Small intestine (tissue), 7 donors: ENCODE results near the gene SPATA18. TPM values are rescaled to one million over a fixed set of nuclear protein-coding genes. Genes with fewer than 3 reads are reported as not detected.
"Not testable (repeated sequence)": the region's sequence is repeated elsewhere in the genome, so short reads cannot be mapped to it uniquely, and the experiment has no call there.

Experiments used
- DNase-seq, 2 donors: peaks; one replicate each; pipeline versions ENCODE4 v3.0.0 to v3.0.0-alpha.2; 2013
- FAIRE-seq: peaks from 2 replicates; lab custom pipeline; 2012; peaks lifted over from hg19 to GRCh38; lab: Jason Lieb, UNC
- H3K27ac ChIP-seq, 3 donors: one replicate each; pipeline ENCODE4 v1.5.1; 2013; ENCODE audit warnings: low read length in 2 of 3, mild to moderate bottlenecking in 2 of 3, control low read depth in 1 of 3, inconsistent platforms in 1 of 3, low read depth in 1 of 3, moderate library complexity in 1 of 3
- H3K27me3 ChIP-seq, 3 donors: one replicate each; pipeline ENCODE4 v1.6.1; 2013; ENCODE audit warnings: low read length in 3 of 3, inconsistent platforms in 1 of 3; ENCODE audit not compliant: control insufficient read depth in 3 of 3, insufficient read depth in 3 of 3
- H3K36me3 ChIP-seq, 3 donors: one replicate each; pipeline ENCODE4 v1.6.1; 2013; ENCODE audit warnings: low read length in 3 of 3, inconsistent platforms in 1 of 3, low read depth in 1 of 3, mild to moderate bottlenecking in 1 of 3, moderate library complexity in 1 of 3; ENCODE audit not compliant: control insufficient read depth in 3 of 3, insufficient read depth in 2 of 3
- H3K4me1 ChIP-seq, 3 donors: one replicate each; pipeline ENCODE4 v1.6.1; 2013; ENCODE audit warnings: low read length in 2 of 3, inconsistent platforms in 1 of 3, low read depth in 1 of 3, mild to moderate bottlenecking in 1 of 3, moderate library complexity in 1 of 3; ENCODE audit not compliant: control insufficient read depth in 3 of 3, insufficient read depth in 2 of 3
- H3K4me3 ChIP-seq, 3 donors: one replicate each; pipeline ENCODE4 v1.5.1; 2013; ENCODE audit warnings: low read length in 3 of 3, control low read depth in 1 of 3, inconsistent platforms in 1 of 3, low read depth in 1 of 3, mild to moderate bottlenecking in 1 of 3, moderate library complexity in 1 of 3
- H3K9me3 ChIP-seq, 2 donors: one replicate each; pipeline ENCODE4 v1.6.1; 2013; ENCODE audit warnings: low read depth in 1 of 2, low read length in 1 of 2; ENCODE audit not compliant: control insufficient read depth in 2 of 2, insufficient read depth in 1 of 2
- whole genome bisulfite sequencing, 3 donors: extraction: QIAGEN DNeasy Blood & Tissue Kit; methylation state at CpG; one replicate each; pipeline ENCODE4 v1.1.7; 2013; 5-methylcytosine and 5-hydroxymethylcytosine counted together
- polyA plus RNA-seq, 4 donors: library from polyadenylated mRNA; stranded (reverse) in 3 of 4; unstranded in 1 of 4; fragments of 200-250 nt in 3 of 4; fragments of 120-200 nt in 1 of 4; gene quantifications; one replicate each; pipeline versions ENCODE4 v1.2.1 to v1.2.3, GENCODE V29; 2013
- donor health status: healthy with polysubstance abuse.
- donor health status: control.
- donor health status: control.
- donor health status: Bipolar disorder and iron deficiency.
- donor health status: healthy.

The SPATA18 gene
- polyA plus RNA-seq, 4 donors: 0.81 to 3.2 (median 1.2) TPM

DNA sequence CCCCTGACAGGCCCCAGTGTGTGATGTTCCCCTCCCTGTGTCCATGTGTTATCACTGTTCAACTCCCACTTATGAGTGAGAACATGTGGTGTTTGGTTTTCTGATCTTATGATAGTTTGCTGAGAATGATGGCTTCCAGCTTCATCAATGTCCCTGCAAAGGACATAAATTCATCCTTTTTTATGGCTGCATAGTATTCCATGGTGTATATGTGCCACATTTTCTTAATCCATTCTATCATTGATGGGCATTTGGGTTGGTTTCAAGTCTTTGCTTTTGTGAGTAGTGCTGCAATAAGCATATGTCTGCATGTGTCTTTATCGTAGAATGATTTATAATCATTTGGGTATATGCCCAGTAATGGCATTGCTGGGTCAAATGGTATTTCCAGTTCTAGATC, 35.3 kb downstream of the SPATA18 start:
- FAIRE-seq, H3K27me3 ChIP-seq, H3K27ac ChIP-seq, DNase-seq, H3K9me3 ChIP-seq, H3K4me3 ChIP-seq, H3K4me1 ChIP-seq, H3K36me3 ChIP-seq: not testable (repeated sequence)
- WGBS, 3 donors: 89 to 96% (median 93%) methylated on average over 1 of the region's 1 CpG

DNA sequence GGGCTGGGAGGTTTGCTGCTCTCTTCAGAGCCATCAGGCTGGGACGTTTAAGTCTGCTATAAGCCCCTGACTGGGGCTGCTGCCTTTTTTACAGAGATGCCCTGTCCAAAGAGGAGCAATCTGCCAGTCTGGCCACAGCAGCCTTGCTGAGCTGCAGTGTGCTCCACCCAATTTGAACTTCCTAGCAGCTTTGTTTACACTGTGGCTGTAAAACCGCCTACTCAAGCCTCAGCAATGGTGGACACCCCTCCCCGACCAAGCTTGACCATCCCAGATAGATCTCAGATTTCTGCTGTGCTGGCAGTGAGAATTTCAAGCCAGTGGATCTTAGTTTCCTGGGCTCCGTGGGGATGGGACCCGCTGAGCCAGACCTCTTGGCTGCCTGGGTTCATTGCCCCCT, 40.7 kb downstream of the SPATA18 start:
- no peak for DNase-seq
- Histone ChIP-seq H3K27ac (no peak overlapping the region), H3K4me3 (no peak overlapping the region), H3K4me1 (no peaks in the 10 kb centered on the region), H3K9me3 (no peaks in the 10 kb centered on the region), H3K27me3 (no peaks in the 10 kb centered on the region), H3K36me3 (no peaks in the 10 kb centered on the region)
- no peak for FAIRE-seq
- WGBS, 3 donors: 56 to 70% (median 65%) methylated on average over 5 of the region's 5 CpGs

DNA sequence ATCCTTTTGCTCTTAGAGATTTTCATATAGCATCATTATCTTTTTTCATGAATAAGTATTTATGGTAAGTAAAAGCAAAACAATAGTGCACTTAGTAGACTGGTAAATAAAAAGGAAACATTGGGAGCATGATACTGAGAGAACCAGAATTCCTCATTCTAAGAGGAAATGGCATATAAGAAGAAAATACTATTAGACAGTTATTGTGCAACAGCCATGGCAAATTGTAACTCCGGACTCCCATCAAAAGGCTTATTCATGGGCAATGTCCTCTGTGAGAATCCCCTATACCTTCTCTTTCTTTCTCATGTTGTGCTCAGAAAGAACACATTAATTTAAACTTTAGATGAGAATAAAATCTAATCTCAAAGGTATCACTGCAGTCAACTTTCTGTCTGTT, 42.4 kb downstream of the SPATA18 start:
- DNase-seq (no peak), FAIRE-seq (no peak)
- Histone ChIP-seq H3K27ac (no peak overlapping the region), H3K36me3 (no peaks in the 10 kb centered on the region), H3K27me3 (no peaks in the 10 kb centered on the region), H3K9me3 (no peaks in the 10 kb centered on the region), H3K4me3 (no peak overlapping the region), H3K4me1 (no peaks in the 10 kb centered on the region)
- WGBS, 3 donors: 78 to 100% (median 86%) methylated on average over 1 of the region's 1 CpG

DNA sequence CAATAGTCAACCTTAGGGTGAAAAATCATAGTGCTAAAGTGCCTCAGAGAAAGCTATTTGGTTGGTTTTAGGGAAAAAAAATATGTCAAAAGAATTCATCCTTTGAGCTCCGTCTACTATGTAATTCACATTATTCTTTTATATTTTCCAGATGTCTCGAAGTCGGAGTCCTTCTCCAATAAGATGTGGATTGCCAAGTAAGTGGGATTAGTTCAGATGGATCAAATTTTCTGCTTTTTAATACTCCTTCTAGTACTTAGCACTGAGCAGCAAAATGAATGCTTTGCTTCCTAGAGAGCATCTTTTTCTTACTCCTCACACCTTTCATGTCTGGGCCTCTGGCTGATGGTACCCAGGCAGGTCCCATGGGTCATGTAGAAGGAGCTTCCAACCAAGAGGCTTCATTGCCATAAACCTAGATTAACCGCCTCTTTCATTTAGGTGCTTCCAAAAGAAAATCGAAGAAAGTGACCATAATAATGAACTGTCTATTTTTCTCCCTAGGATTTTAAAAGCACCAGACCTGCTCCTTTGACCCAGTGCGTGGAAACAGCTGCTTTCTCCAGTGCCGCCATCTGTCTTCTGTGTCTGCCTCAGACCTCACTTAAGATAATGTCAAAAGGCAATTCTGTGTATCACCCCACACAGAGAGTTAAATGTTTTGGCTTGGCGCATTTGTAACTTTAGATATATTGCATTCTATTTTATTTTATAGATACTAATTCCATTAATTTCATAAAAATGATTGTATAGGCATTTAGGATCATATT, 43.5 kb downstream of the SPATA18 start:
- no peaks in the 10 kb centered on the region for H3K4me1 ChIP-seq
- WGBS, 3 donors: 81 to 94% (median 92%) methylated on average over 8 of the region's 8 CpGs
- DNase-seq (no peak), FAIRE-seq (no peak)
- no peaks in the 10 kb centered on the region for H3K9me3 ChIP-seq
- H3K36me3 ChIP-seq: no peaks in the 10 kb centered on the region
- H3K4me3 ChIP-seq: no peak overlapping the region
- no peaks in the 10 kb centered on the region for H3K27me3 ChIP-seq
- no peak overlapping the region for H3K27ac ChIP-seq

DNA sequence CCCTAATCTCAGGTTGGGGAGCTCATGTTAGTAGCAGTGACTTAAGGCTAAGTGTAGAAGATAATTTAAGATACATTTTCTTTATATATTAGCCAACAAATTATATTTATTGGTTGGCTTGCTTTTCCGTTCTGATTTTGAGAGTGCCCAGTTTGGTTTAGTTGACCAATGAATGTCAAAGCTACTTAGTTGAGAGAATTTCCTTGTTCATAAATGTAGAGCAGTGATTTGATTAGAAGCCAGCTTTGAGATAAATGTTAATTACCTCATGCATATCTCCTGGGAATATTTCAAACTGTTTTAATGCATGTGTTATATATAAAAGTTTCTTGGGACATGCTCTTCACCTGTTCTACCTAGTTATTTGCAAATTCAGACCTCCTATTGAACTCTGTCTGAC, 44.3 kb downstream of the SPATA18 start:
- FAIRE-seq (no peak), DNase-seq (no peak)
- H3K4me3 ChIP-seq: no peak overlapping the region
- H3K36me3 ChIP-seq: no peaks in the 10 kb centered on the region
- no peak overlapping the region for H3K27ac ChIP-seq
- H3K9me3 ChIP-seq: no peaks in the 10 kb centered on the region
- no peaks in the 10 kb centered on the region for H3K27me3 ChIP-seq
- H3K4me1 ChIP-seq: no peaks in the 10 kb centered on the region
- 81 to 90% (median 81%) methylated on average over 1 of the region's 1 CpG for WGBS, 3 donors

DNA sequence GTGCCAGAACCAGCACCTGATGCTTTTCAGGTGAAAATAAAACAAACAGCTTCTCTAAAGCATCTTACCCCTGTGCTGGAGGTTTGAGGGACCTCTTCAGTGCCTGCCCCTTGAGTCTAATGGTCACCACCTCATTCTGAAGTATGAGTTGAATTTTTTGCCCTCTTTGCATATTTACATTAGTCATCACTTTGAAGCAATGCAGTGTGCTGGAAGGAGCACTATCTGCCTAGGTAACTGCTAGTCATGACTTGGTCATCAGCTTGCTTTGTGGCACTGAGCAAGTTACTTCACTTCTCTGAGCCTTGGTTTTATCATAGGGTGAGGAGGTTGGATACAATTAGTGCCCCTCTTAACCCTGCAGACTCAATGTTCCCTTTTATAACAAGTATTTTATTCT, 44.9 kb downstream of the SPATA18 start:
- no peaks in the 10 kb centered on the region for H3K36me3 ChIP-seq
- no peaks in the 10 kb centered on the region for H3K27me3 ChIP-seq
- no peaks in the 10 kb centered on the region for H3K4me1 ChIP-seq
- FAIRE-seq (no peak), DNase-seq (no peak)
- no peak overlapping the region for H3K4me3 ChIP-seq
- H3K27ac ChIP-seq: no peak overlapping the region
- no peaks in the 10 kb centered on the region for H3K9me3 ChIP-seq

DNA sequence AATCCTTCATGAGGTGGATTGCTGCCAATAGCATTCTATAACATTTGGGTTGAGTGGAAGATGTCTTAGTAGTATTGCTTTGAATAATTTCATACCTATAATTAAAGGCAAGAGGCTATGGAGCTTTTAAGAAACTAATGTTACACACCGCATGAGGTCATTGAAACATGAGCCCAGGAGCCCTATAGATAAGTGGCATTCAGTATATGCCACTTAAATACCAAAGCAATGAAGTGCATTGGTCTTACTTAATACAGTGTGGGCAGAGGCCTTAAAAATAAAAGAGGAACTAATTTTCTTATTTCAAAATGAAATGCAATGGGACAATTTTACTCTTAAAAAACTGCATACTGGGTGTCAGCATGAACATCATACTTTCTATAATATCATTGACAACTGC, 47.5 kb downstream of the SPATA18 start:
- H3K36me3 ChIP-seq: no peaks in the 10 kb centered on the region
- DNase-seq (no peak), FAIRE-seq (no peak)
- no peak overlapping the region for H3K4me3 ChIP-seq
- H3K4me1 ChIP-seq: no peaks in the 10 kb centered on the region
- H3K27ac ChIP-seq: no peak overlapping the region
- H3K27me3 ChIP-seq: no peaks in the 10 kb centered on the region
- no peaks in the 10 kb centered on the region for H3K9me3 ChIP-seq
- 92 to 98% (median 94%) methylated on average over 1 of the region's 1 CpG for WGBS, 3 donors

DNA sequence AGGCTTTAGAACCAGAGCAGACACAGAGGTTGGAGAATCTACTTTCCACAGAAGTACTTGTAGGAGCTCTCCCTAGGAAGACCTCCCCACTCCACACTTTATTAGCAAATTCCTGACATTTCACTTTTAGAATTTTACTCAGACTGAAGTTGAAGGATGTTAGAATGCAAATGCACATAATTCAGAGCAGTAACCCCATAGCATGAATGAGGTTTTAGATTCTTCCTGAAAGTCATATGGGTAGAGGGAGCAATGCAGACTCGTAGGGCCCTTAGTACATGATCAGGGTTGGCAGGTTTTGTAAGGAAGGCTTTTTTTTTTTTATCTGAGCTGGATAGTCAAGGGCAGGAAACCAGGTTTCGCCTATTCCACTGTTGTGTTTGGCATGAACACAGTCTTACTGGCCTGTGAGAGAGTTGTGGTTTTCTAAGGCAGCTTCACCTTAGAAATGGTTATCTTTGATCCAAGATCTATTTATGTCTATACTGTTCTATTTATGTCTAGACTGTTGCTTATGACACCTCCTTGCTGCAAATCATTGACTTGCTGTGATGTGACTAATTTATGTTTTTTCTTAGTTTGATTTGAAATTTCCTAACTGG, 48.9 kb downstream of the SPATA18 start:
- H3K27ac ChIP-seq: no peak overlapping the region
- no peak overlapping the region for H3K4me3 ChIP-seq
- H3K27me3 ChIP-seq: no peaks in the 10 kb centered on the region
- WGBS, 3 donors: 55 to 70% (median 66%) methylated on average over 2 of the region's 2 CpGs
- H3K4me1 ChIP-seq: no peaks in the 10 kb centered on the region
- no peaks in the 10 kb centered on the region for H3K36me3 ChIP-seq
- H3K9me3 ChIP-seq: no peaks in the 10 kb centered on the region
- DNase-seq: no peak
- FAIRE-seq: no peak

DNA sequence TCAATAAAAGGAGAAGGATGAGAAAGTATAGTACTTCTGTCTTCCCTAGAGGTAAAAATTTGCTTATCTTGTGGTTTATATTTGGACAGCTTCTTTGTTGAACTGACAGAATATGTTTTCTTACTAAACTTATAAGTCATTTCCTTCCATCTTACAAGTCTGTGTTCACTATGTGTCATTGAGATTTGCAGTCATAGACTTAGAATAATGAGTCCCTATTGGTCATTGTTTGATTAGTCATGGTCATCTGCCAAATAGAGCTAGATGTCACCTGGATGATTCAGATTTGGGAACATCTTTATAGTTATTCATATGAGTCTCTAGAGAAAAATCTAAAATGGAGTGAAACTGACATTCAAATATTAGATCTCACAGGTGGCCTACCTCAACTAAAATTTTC, 51.5 kb downstream of the SPATA18 start:
- Histone ChIP-seq H3K4me3 (no peak overlapping the region), H3K4me1 (no peaks in the 10 kb centered on the region), H3K9me3 (no peaks in the 10 kb centered on the region), H3K27me3 (no peaks in the 10 kb centered on the region), H3K27ac (no peak overlapping the region), H3K36me3 (no peaks in the 10 kb centered on the region)
- DNase-seq (no peak), FAIRE-seq (no peak)
